Left forelimb (tissue), 1 donor: ENCODE results near the gene ATXN1.

Experiments
- DNase-seq: peaks from one replicate; pipeline ENCODE4 v3.0.0-alpha.2; 2018; ENCODE audit warnings: low spot score

Gene ATXN1

GRCh38 chr6:16698162-16698533, 63.1 kb downstream of the ATXN1 start:
- DNase-seq, result no peak

GRCh38 chr6:16697437-16698161, 63.7 kb downstream of the ATXN1 start:
- no peak for DNase-seq

GRCh38 chr6:16696496-16696895, 64.8 kb downstream of the ATXN1 start:
- DNase-seq, result no peak

- DNase-seq, result no peak
Observed at GRCh38 chr6:16694781-16695578, 66.3 kb downstream of the ATXN1 start.

- no peak for DNase-seq
Observed at GRCh38 chr6:16691324-16691723, 69.9 kb downstream of the ATXN1 start.

- DNase-seq, result no peak
Observed at GRCh38 chr6:16690608-16691142, 70.6 kb downstream of the ATXN1 start.

GRCh38 chr6:16689788-16690607, 71.3 kb downstream of the ATXN1 start:
- no peak for DNase-seq

GRCh38 chr6:16688984-16689636, 72.2 kb downstream of the ATXN1 start:
- DNase-seq, result no peak

- no peak for DNase-seq
Observed at GRCh38 chr6:16688436-16688835, 72.8 kb downstream of the ATXN1 start.

GRCh38 chr6:16687045-16687444, 74.2 kb downstream of the ATXN1 start:
- no peak for DNase-seq

GRCh38 chr6:16684896-16685554, 76.2 kb downstream of the ATXN1 start:
- DNase-seq, result no peak

- DNase-seq, result no peak
Observed at GRCh38 chr6:16684195-16684689, 77.0 kb downstream of the ATXN1 start.

GRCh38 chr6:16683641-16684194, 77.5 kb downstream of the ATXN1 start:
- DNase-seq, result no peak

GRCh38 chr6:16681260-16681873, 79.9 kb downstream of the ATXN1 start:
- no peak for DNase-seq

- DNase-seq, result no peak
Observed at GRCh38 chr6:16679050-16679449, 82.2 kb downstream of the ATXN1 start.

GRCh38 chr6:16677458-16677857, 83.8 kb downstream of the ATXN1 start:
- no peak for DNase-seq

GRCh38 chr6:16676978-16677377, 84.3 kb downstream of the ATXN1 start:
- DNase-seq, result no peak

GRCh38 chr6:16676376-16676775, 84.9 kb downstream of the ATXN1 start:
- no peak for DNase-seq

GRCh38 chr6:16674801-16675392, 86.4 kb downstream of the ATXN1 start:
- no peak for DNase-seq
